Keratinocyte (primary cell): ENCODE results near the gene KTI12.

Experiments used
- CTCF ChIP-seq, 3 experiments: IDR thresholded peaks in 1 of 3; conservative IDR thresholded peaks in 1 of 3; optimal IDR thresholded peaks in 1 of 3; 2 replicates in 2 of 3; 3 replicates in 1 of 3; pipeline versions ENCODE3 to v1.5.1; 2011; ENCODE audit warnings: low read length in 3 of 3, mild to moderate bottlenecking in 3 of 3, moderate library complexity in 2 of 3, control low read depth in 1 of 3, inconsistent platforms in 1 of 3; ENCODE audit not compliant: insufficient read depth in 2 of 3; ENCODE audit errors: extremely low read depth in 1 of 3
- EZH2 ChIP-seq: IDR thresholded peaks from one replicate; pipeline ENCODE4 v1.6.1; 2012; ENCODE audit warnings: inconsistent platforms, mild to moderate bottlenecking, low read length, moderate library complexity

- no peak for TF ChIP-seq CTCF (optimal IDR thresholded peaks at IDR 0.05 in 1 of 3, IDR thresholded peaks at IDR 0.05 in 1 of 3, conservative IDR thresholded peaks at IDR 0.05 in 1 of 3; ENCODE audit: extremely low read depth in 1 of 3, insufficient read depth in 2 of 3, low read length in 3 of 3)
- no peak for TF ChIP-seq EZH2
Observed at GRCh38 chr1:52055066-52055865, 21.7 kb upstream of the KTI12 start, which contains the start of gene TXNDC12.
